NCI-H774 (cell line): ENCODE data around the gene ACSL5.
"Not testable (repeated sequence)": the region's sequence is repeated elsewhere in the genome, so short reads cannot be mapped to it uniquely, and the experiment has no call there.

Experiments
- DNase-seq: peaks from one replicate; lab custom pipeline; 2025; lab: John Stamatoyannopoulos, UW

Gene ACSL5

GRCh38 chr10:112461029-112461887, 87.3 kb downstream of the ACSL5 start:
- no peak for DNase-seq

GRCh38 chr10:112464074-112464473, 90.2 kb downstream of the ACSL5 start:
- DNase-seq, result not testable (repeated sequence)

- no peak for DNase-seq
These were observed 91.5 kb downstream of the ACSL5 start for GRCh38 chr10:112465299-112465883.

GRCh38 chr10:112466802-112467201, 92.9 kb downstream of the ACSL5 start:
- no peak for DNase-seq

- DNase-seq, result no peak
These were observed 93.7 kb downstream of the ACSL5 start for GRCh38 chr10:112467541-112468075.

GRCh38 chr10:112471878-112472487, 98.1 kb downstream of the ACSL5 start:
- no peak for DNase-seq

- no peak for DNase-seq
These were observed 101.8 kb downstream of the ACSL5 start for GRCh38 chr10:112475575-112476218.
